NCI-H2081 treated with DMSO at 0.1 percent for 48 hours (cell line): ENCODE data around the gene KRT71.
"Not testable (repeated sequence)": the region's sequence is repeated elsewhere in the genome, so short reads cannot be mapped to it uniquely, and the experiment has no call there.

ENCODE experiments used
- DNase-seq: peaks from one replicate; lab custom pipeline; 2025; lab: John Stamatoyannopoulos, UW

The KRT71 gene

DNA sequence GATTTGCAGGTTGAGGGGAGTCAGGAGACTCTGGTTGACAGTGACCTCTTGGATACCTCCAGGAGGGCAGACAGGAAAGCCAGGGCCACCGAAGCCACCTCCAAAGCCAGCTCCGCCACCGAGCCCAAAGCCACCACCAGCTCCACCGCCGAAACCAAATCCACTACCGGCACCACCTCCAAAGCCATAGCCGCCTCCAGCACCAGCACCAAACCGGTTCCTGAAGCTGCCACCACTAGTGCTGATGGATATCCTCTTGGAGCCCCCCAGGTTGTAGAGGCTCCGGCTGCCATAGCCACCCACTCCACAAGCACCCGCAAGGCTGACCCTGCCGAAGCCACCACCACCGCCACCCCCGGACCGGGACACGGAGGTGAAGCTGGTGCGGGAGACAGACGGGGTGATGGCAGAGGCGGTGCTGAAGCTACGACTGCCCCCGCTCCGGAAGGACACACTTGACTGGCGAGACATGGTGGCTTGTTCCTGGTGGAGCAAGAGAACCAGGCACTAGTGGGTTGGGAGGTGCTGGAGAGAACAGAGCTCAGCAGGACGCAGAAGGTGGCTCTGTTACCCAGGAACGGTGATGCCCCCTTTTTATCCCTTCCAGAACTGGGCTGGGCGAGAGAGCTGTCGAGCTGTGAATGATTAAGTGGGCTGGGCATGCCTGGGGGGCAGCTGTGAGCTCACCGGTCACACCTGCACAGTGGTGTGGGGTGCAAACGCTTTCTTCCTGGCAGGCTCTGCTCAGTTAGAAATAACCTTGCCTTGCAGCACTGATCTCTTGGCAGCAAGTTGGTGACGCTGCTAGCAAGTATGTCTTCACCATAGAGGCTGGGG is 32.9 kb downstream of the KRT71 start, which contains the start of gene KRT5:
Gene KRT5 (minus strand): TSS at position 569 of the 837 bp plus-strand sequence. CDS start 98 bp downstream, at position 471.
- DNase-seq, result no peak

DNA sequence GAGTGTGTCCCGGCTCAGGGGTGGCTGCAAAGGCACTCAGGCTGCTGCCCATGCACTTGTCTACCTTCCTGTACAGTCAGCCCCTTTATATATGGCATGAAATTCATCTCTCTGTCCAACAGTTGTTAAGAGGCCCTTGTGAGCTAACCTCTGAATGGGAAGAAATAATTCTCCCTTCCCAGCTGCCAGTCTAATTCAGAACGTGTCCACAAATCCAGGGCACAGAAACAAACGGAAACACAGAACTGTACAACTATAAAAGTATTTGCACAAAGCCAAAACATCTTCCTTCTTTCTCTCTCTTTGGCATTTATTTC is 33.6 kb downstream of the KRT71 start:
- DNase-seq, result no peak

DNA sequence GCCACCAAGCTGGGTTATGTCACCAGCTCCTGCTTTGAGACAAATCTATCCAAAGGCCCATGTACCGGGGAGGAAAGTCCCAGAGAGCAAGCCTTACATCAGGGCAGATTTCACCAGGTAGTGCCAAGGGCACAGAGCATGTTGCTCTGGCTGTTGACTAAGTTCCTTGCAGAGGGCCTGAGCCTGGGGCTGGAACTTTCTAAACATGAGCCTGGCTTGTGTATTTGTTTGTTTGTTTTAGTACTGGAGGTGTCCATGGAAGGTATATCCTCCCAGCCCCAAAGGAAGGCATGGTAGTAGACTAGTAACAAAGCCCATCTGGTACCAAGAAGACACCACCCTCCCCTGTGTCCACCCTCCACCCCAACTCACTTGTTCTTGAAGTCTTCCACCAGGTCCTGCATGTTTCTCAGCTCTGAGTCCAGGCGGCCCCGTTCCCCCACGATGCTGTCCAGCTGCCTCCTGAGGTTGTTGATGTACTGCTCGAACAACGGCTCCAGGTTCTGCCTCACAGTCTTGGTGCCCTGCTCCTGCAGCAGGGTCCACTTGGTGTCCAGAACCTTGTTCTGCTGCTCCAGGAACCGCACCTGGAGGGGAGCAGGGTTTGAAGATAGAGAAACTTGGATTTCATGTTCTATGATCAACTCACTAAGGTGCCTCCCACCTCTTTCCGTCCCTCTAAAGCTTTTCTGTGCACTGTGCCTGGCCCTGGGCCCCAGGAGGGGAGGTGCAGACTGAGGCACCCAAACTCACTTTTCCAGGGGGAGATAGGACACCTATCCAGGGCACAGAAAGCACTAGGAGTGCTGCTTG is 34.2 kb downstream of the KRT71 start:
- DNase-seq, result no peak

DNA sequence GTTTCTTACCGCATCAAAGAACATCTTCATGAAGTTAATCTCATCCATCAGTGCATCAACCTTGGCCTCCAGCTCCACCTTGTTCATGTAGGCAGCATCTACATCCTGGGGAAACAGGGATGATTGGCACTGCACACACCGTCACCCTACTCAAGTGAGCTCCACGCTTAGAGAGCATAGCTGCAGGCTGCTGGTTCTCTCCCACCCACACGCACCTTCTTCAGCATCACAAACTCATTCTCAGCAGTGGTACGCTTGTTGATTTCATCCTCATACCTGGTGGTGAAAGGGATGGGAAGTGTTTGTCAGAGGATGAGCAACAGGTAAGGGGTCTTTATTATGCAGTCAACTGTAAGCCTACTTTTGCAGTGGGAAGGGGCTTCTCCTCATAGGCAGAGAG is 35.1 kb downstream of the KRT71 start:
- DNase-seq, result no peak

DNA sequence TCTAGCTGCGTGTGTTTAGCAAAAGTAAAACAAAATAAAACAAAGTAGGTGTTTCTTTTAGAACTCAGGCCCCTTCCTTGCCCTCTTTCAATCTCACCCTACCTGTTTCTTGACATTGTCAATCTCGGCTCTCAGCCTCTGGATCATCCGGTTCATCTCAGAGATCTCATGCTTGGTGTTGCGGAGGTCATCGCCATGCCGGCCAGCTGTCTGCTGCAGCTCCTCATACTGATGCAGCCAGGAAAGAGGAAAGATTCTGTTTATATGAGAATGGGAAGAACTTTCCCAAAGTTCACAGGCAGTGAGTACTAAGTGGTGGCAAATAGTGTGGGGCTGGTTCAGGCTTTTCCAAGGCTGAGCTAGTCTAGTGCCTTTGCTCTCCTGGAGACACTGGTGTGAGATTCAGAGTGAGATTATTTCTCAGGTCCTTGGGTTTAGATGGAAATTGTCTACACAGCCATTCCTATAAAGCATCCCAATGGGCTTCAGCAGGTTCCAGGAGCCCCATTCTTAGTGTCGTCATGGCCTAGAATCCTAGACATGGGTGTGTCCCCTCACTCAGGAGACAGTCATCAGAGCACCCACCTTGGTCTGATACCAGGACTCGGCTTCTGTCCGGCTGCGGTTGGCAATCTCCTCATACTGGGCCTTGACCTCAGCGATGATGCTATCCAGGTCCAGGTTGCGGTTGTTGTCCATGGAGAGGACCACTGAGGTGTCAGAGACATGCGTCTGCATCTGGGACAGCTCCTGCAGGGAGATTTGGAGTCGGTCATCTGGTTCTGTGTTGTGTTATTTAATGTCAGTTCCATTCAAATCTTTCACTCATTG is 35.7 kb downstream of the KRT71 start:
- DNase-seq, result no peak

DNA sequence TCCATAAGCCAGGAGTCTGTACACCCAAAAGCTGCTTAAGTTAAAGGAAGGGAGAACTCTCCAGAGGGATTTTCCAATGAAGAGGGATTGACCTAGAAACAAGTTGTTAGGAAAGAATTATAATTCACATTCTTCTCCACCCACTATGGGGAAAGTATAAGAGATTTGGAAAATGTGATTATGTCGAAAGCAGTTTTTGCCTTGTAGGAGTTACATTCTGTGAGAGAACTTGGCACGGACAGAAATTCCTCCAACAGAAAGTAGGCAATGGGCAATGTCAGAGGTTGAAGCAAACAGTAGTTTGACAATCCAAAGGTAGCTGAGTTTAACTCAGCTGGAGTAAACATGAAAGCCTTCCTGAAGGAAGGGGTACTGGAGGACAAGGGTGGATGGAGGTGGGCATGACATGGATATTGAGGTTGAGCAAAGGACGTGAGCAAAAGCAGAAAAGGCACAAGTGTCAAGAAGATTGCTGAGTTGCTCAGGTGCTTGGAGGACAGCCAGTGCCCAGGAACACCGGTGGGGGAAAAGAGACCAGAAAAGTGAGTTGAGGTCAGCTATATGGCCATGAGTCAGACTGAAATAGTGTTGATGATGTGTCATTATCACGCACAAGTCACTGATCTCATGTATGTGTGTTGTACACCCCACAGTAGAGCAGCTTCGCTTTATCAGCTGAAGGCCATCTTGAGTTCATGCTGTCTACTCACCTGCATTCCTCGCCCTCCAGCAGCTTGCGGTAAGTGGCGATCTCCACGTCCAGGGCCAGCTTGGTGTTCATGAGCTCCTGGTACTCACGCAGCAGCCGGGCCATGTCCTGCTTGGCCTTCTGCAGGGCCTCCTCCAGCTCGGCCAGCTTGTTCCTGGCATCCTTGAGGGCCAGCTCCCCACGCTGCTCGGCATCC is 36.8 kb downstream of the KRT71 start:
- no peak for DNase-seq

DNA sequence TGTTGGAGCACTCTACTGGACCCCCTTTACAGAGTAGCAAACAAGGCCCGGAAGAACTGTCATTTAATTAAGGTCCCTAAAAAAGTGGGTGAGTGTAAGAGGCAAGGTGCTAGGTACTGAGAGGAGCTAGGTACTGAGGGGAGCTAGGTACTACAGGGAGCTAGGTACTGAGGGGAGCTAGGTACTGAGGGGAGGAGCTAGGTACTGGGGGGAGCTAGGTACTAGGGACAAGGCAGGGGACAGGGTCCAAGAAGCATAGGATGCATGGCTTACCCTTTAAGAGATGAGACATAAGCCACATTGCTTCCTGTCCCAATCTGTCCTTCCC is 37.7 kb downstream of the KRT71 start:
- no peak for DNase-seq

DNA sequence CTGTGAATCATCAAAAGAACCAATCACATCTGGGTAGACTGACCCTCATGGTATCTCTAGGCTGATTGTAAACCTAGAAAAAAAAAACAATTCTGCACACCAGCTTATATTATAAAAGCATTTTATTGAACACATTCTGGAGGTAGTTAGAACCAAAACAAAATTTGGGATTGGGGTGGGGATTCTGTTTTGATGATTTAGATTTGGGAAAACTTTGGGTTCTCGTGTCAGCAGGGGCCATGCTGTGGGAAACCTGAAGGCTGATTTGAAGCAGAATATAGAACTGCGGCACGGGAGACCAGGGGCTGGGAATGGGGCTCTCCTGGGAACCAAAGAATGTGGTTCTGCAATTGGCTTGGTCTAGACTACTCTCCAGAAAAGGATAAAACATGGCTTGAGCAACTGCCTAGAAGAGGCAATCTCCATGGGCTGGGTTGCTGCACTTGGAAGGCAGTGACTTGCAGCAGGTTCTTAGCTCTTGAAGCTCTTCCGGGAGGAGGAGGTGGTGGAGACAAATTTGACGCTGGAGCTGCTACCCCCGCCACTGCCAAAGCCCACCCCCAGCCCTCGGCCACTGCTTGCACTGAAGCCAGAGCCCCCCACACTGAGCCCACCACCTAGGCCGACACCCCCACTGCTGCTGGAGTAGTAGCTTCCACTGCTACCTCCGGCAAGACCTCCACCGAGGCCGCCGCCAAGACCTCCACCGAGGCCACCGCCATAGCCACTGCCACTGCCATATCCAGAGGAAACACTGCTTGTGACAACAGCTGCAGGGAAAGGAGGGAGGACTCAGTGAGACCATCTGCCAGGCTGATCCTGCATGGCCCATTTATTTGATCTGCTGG is 38.2 kb downstream of the KRT71 start:
- no peak for DNase-seq

DNA sequence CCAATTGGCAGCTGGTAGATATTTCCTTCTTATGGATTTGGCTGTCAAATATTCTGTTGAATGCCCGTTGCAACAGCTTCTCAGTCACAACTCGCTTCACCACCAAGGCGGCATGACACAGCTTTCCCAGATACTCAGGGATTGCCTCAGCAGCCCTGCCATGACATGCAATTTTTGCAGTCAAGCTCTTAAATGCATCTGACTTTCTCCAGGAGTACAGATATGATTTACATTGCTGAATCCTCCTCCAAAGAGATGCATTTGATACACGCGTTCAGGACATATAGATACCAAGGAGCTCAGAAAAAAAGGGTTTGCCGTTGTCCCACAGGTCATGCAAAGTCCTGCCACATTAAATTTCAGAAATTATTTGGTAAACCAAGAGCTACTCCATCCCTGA is 39.2 kb downstream of the KRT71 start:
- no peak for DNase-seq

DNA sequence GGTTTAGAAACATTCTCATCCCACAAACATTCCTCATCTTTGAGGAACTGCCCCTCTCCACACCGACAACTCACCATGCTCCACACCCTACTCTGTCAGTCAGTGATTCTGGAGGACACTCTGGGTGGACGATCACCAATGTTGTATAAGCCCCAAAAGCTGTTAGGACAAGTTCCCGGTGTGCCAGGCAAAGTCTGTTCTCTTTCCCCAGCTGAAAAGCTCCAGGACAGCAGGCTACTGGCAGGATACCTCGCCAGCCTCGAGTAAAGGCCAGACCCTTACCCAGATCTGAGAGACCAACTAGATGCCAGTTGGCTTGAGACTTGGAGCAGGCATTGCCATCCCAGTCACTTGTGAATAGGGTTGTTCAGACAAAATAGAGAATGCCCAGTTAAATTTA is 44.7 kb downstream of the KRT71 start:
- no peak for DNase-seq

DNA sequence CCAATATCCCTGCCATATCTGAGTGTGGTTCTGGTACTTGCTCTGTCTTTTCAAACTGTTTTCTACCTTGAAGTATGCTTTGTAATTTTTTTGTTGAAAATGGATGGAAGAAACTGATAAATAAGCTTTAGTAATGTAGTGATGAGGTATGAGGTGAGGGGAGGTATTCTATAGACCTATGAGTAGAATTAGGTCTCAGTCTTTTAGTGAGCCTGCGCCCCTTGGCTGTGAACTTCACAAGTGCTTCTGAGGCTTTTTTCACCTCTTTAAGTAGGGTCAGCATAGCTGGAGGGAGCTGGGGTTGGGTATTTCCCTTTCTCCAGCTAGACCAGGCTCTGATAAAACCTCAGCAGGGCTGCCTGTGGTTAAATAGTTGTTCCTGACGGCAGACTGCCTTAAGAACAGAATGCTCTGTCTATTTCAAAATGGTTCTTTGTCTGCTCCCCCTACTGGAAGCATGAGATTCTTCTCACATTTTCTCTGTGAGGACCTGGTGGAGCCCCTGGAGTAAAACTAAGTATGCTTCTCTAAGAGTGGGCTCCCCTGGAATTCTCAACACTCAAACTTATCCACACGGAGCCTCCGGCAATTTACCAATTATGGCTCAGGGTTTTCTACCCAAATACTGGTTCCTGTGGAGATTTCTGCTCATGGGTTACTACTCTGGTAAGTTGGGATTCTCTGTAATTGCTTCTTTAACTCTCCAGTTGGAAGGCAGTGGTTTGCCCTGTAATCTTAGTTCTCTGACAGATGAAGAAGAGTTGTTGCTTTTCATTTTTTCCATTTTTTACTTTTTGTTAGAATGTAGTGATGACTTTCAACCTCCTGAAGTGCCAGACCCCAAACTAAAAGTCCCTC is 45.9 kb downstream of the KRT71 start:
- DNase-seq, result no peak

DNA sequence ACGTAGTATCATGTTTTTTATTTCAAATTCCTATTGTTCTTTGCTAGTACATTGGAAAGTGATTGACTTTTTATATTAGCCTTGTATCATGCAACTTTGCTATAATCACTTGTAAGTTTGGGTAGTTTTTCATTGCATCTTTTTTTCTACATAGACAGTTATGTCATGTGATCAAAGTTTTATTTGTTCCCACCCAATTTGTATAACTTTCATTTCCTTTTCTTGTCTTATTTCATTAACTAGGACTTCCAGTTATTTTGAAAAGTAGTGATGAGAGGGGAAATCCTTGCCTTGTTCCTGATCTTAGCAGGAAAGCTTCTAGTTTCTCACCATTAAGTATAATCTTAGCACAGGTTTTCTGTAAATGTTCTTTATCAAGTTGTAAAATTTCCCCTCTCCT is 50.1 kb downstream of the KRT71 start:
- DNase-seq, result no peak

DNA sequence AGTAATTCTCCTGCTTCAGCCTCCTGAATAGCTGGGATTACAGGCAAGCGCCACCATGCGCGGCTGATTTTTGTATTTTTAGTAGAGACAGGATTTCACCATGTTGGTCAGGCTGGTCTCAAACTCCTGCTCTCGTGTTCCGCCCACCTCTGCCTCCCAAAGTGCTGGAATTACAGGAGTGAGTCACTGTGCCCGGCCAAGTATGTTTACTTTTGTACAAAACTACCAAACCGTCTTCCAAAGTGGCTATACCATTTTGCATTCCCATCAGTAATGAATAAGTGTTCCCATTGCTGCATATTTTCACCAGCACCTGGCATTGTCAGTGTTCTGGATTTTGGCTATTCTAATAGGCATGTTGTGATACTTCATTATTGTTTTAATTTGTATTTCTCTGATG is 51.5 kb downstream of the KRT71 start:
- no peak for DNase-seq

DNA sequence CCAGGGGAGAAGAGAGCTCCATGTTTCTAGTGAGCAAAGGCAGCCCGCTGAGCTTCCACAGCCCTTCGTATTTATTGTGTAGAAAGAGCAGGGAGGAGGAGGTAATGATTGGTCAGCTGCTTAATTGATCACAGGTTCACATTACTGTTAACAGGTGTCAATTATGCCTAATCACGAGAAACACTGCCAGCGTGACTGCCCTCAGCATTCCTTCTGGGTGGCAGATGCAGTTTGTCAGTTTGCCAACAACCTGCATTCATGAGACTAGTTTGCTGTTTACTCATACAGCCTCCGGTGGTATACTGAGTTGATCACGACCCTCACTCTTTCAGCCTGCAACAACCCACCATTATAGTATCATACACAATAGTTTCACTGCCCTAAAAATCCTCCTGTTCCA is 52.4 kb downstream of the KRT71 start:
- DNase-seq, result not testable (repeated sequence)

DNA sequence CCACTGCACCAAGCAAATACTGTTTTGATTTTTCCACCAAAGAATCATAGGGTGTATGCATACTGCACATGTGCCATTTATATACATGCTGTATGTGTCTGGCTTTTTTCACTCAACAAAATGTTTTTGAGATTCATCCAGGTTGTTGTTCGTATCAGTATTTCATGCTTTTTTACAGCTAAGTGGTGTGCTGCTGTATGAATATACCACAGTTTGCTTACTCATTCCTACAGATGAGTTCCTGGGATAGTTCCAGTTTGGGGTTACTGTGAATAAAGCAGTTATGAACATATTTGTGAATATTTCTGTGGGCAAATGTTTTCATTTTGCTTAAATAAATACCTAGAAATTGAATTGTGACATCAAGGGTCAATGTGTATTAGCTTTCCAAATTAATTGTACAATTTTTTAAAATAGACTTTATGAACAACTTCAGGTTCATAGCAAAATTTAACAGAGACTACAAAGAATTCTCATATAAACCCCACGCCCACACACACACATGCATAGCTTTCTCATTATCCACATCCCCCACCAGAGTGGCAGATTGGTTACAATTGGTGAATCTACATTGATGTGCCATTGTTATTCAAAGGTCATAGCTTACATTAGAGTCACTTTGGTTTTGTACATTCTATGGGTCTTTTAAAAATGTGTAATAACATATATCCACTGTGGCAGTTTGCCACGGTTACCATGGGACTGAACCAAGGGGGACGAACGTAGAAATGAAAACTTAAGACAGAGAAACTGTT is 53.0 kb downstream of the KRT71 start:
- DNase-seq, result no peak

DNA sequence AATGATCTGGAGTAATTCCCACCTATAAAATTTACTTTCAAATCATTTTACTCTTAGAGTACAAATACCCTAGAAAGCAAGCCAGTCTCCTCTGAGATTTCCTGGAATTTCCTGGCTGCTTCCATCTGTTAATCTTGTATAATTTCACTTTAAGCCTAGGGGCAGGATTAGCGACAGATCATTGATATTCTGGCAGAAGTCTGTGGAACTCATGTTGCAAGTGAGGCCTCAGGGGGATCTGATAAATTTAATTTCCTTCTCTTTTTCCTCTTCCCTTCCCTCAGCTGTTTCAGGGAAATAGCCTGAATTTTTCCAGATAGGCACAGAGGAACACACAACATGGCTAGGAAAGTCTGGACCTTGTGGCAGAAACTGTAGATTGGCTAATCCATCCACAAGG is 54.0 kb downstream of the KRT71 start:
- no peak for DNase-seq

DNA sequence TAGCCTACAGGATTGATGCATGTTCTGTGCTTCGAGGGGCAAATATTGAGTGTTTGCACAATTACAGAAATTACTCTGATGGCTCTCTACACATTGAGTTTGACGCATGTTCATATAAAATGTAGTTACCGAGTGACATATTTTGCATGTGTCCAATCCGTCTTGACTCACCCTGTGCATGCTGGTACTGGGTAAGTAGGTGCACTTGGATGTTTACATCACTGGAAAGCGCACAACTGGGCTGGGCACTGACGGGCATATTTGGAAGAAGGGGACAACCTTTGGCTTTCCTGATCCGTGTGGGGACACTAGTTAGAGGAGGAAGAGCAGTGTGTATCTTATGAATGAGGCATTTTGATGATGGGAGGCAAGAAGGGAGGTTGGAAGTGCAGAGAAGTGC is 55.0 kb downstream of the KRT71 start:
- no peak for DNase-seq

DNA sequence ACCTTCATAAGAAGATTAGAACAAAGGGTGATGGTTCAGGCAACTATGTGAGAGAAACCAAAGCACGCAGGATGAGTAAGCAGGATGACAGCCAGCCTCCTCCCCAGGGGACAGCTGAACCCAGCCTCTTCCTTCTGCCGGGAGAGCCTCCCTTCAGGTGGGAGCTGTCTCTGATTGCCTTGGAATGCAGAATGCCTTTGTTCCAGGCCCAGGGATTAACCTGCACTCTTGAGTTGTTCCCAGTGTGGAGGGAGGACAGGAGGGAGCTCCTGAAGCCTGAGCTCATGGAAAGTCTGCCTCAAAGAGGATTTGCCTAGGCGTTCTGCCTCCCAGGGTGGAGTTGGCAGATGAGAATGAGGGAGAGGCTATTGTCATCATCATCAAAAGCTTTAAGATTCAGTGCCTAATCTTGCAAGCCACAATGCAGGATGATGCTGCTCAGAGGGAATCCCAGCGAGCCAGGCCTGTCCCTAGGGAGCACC is 56.3 kb downstream of the KRT71 start:
- no peak for DNase-seq

DNA sequence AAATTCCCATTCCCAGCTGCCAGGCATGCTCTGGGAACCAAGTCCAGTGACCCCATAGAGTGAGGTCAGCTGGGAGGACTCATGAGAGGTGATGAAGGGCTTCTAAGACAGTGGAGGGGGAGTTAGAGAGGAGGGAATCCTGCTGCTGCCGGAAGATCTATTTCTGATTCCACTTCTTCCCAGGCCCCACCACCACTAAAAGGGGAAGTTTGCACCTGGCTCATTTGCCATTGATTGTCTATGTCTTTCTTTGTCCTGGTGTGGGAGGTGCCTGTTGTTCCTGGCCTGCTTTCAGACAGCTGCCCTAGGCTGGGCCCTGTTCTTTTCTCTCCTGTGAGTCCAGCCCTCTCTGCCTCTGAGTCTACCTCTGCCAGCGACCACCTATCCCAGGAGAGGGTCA is 56.9 kb downstream of the KRT71 start:
- DNase-seq, result no peak
